VCaP (cell line): Measurements from ENCODE around the gene PYDC1.

Experiments
- H3K27ac ChIP-seq: fragments of 450-650 bp; 2 replicates; pipeline ENCODE4 v1.5.1; 2017
- CTCF ChIP-seq: fragments of 450-650 bp; conservative IDR thresholded peaks from 2 replicates; pipeline ENCODE4 v1.5.1; 2017; ENCODE audit warnings: mild to moderate bottlenecking, moderate library complexity

PYDC1 gene

GRCh38 chr16:31185339-31185738 lies 31.6 kb downstream of the PYDC1 start:
- H3K27ac ChIP-seq: no peak overlapping the region
- no peak for TF ChIP-seq CTCF

- no peak for TF ChIP-seq CTCF
- no peak overlapping the region for H3K27ac ChIP-seq
These were observed 32.0 kb downstream of the PYDC1 start for GRCh38 chr16:31184888-31185287.

GRCh38 chr16:31183432-31184428 lies 33.2 kb downstream of the PYDC1 start:
- H3K27ac ChIP-seq: no peak overlapping the region
- no peak for TF ChIP-seq CTCF

- TF ChIP-seq CTCF: no peak
- peak overlapping the region; percentile 83; the same call in 1 of the 2 replicates for H3K27ac ChIP-seq
These were observed 34.5 kb downstream of the PYDC1 start for GRCh38 chr16:31182391-31182790.

- H3K27ac ChIP-seq: peak overlapping the region; percentile 83
- TF ChIP-seq CTCF: no peak
These were observed 35.7 kb downstream of the PYDC1 start for GRCh38 chr16:31181102-31181830.

GRCh38 chr16:31179747-31180459 lies 37.0 kb downstream of the PYDC1 start, which contains the start of gene FUS:
TSS of gene FUS (plus strand) at chr16:31180139. CDS start at chr16:31180215, 76 bp downstream.
- peak within 1 kb of the TSS; percentile 83 for H3K27ac ChIP-seq
- TF ChIP-seq CTCF: no peak
